HepG2 (cell line): ENCODE measurements around the gene SEMA4C. TPM values are rescaled to one million over a fixed set of nuclear protein-coding genes. Genes with fewer than 3 reads are reported as not detected.

Experiments used
- HMG20B ChIP-seq: conservative IDR thresholded peaks from 2 replicates; pipeline ENCODE4 v1.6.1; 2016; ENCODE audit warnings: missing genetic modification reagents, missing compliant biosample characterization
- MED13 ChIP-seq: sonication (generic); formaldehyde crosslinking; IDR thresholded peaks from 2 replicates; pipeline ENCODE4 v1.5.0; 2020; ENCODE audit warnings: missing genetic modification reagents
- MED8 ChIP-seq: sonication (generic); formaldehyde crosslinking; IDR thresholded peaks from 2 replicates; pipeline ENCODE4 v1.8.1; 2023; ENCODE audit warnings: mild to moderate bottlenecking, missing genetic modification reagents; ENCODE audit not compliant: insufficient replicate concordance
- MTF2 ChIP-seq: sonication (generic); formaldehyde crosslinking; IDR thresholded peaks from 2 replicates; pipeline ENCODE4 v1.5.0; 2020; ENCODE audit warnings: missing genetic modification reagents, borderline replicate concordance
- PRPF4 ChIP-seq: fragments of 200-400 bp; formaldehyde crosslinking; IDR thresholded peaks from 2 replicates; pipeline ENCODE4 v1.6.1; 2016; ENCODE audit warnings: low read length, low read depth; ENCODE audit not compliant: poor library complexity, severe bottlenecking
- RXRB ChIP-seq: IDR thresholded peaks from 2 replicates; pipeline ENCODE4 v1.6.1; 2016; ENCODE audit warnings: borderline replicate concordance, missing genetic modification reagents, missing compliant biosample characterization
- ZFP37 ChIP-seq: sonication (generic); formaldehyde crosslinking; IDR thresholded peaks from 2 replicates; pipeline ENCODE4 v1.4.0; 2020; ENCODE audit warnings: missing genetic modification reagents, borderline replicate concordance
- ZNF138 ChIP-seq: sonication (generic); formaldehyde crosslinking; IDR thresholded peaks from 2 replicates; pipeline ENCODE4 v1.5.0; 2020; ENCODE audit warnings: mild to moderate bottlenecking, low read depth, missing genetic modification reagents
- ZNF34 ChIP-seq: sonication (generic); formaldehyde crosslinking; IDR thresholded peaks from 2 replicates; pipeline ENCODE4 v1.4.0; 2020; ENCODE audit warnings: mild to moderate bottlenecking, missing genetic modification reagents, borderline replicate concordance
- ZNF615 ChIP-seq: sonication (generic); formaldehyde crosslinking; IDR thresholded peaks from 2 replicates; pipeline ENCODE4 v1.5.0; 2020; ENCODE audit warnings: mild to moderate bottlenecking, missing genetic modification reagents, borderline replicate concordance
- ZNF746 ChIP-seq: sonication (generic); formaldehyde crosslinking; IDR thresholded peaks from 2 replicates; pipeline ENCODE4 v1.8.0; 2022; ENCODE audit warnings: mild to moderate bottlenecking, missing genetic modification reagents
- polyA plus RNA-seq, 8 experiments: library from polyadenylated mRNA; depleted of rRNA in 3 of 8; stranded (reverse) in 7 of 8; unstranded in 1 of 8; fragments of >200 nt; fragmentation: Illumina TruSeq in 4 of 8; extraction: Trizol in 4 of 8; gene quantifications; 2 replicates each; pipeline versions ENCODE4 v1.2.1 to v1.2.3, GENCODE V29; 2011 to 2016; ENCODE audit warnings: low read depth in 4 of 8, missing spikeins in 1 of 8, mixed read lengths in 1 of 8; ENCODE audit not compliant: insufficient read depth in 1 of 8
- total RNA-seq, 5 experiments: library from RNA; depleted of rRNA; stranded (reverse); fragments of >200 nt; fragmentation: Illumina TruSeq; extraction: Trizol; gene quantifications; 2 replicates each; pipeline ENCODE4 v1.2.3, GENCODE V29; 2016; ENCODE audit warnings: low read depth in 1 of 5
- TF ChIP-seq, protein P1 (sequence below): sonication (generic); formaldehyde crosslinking; IDR thresholded peaks from 2 replicates; pipeline ENCODE4 v1.4.0; 2020; ENCODE audit warnings: missing genetic modification reagents
- TF ChIP-seq, protein P2 (sequence below): sonication (generic); formaldehyde crosslinking; IDR thresholded peaks from 2 replicates; pipeline ENCODE4 v1.4.0; 2020; ENCODE audit warnings: missing genetic modification reagents, low read depth, mild to moderate bottlenecking, borderline replicate concordance
- TF ChIP-seq, protein P3 (sequence below): sonication (generic); formaldehyde crosslinking; IDR thresholded peaks from 2 replicates; pipeline ENCODE4 v1.4.0; 2020; ENCODE audit warnings: mild to moderate bottlenecking, missing genetic modification reagents
- TF ChIP-seq, protein P4 (sequence below): sonication (generic); formaldehyde crosslinking; IDR thresholded peaks from 2 replicates; pipeline ENCODE4 v1.5.0; 2020; ENCODE audit warnings: mild to moderate bottlenecking, missing genetic modification reagents
- TF ChIP-seq, protein P5 (sequence below): sonication (generic); formaldehyde crosslinking; IDR thresholded peaks from 2 replicates; pipeline ENCODE4 v1.4.0; 2020; ENCODE audit warnings: missing genetic modification reagents, borderline replicate concordance

Gene SEMA4C
- total and polyA plus RNA-seq, 2 of the 13 experiments (the other 11 are each of a cell fraction or from before 2014, with no cell fraction given), result 25.9 to 46.6 TPM

DNA sequence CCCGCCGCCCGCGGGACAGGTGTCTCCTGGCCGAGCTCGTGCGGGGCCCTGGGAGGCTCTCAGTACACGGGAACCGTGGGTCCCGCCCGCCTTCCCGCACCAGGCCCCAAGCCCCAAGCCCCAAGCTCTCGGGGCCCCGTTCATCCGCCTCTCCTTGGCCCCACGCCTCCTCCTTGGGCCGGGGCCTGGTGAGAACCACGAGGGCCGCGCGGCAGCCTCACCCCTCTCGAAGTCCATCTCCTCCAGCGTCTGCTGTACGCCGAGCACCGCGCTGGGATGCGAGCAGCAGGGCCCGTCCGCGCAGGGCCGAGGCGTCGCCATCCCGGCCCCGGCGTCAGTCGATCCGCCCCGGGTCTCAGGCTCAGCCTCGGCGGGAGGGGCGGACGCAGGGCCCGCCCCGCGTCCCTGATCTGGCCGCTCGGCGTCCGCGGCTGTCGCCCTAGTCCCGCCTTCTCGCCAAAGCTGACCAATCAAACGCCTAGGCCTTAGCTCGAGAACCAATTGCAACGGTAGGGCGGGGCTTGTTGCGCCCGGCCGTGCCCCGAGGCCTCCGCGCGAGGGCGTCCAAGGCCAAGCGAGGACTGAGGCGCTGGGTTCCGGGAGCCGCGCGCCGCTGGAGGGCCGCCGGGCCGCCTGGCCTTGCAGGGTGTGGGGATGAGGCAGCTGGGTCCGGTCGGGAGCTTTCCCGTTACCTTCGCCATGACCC is 12.1 kb downstream of the SEMA4C start, which contains the start of gene ANKRD39 (continued):
- TF ChIP-seq, protein P1, sequence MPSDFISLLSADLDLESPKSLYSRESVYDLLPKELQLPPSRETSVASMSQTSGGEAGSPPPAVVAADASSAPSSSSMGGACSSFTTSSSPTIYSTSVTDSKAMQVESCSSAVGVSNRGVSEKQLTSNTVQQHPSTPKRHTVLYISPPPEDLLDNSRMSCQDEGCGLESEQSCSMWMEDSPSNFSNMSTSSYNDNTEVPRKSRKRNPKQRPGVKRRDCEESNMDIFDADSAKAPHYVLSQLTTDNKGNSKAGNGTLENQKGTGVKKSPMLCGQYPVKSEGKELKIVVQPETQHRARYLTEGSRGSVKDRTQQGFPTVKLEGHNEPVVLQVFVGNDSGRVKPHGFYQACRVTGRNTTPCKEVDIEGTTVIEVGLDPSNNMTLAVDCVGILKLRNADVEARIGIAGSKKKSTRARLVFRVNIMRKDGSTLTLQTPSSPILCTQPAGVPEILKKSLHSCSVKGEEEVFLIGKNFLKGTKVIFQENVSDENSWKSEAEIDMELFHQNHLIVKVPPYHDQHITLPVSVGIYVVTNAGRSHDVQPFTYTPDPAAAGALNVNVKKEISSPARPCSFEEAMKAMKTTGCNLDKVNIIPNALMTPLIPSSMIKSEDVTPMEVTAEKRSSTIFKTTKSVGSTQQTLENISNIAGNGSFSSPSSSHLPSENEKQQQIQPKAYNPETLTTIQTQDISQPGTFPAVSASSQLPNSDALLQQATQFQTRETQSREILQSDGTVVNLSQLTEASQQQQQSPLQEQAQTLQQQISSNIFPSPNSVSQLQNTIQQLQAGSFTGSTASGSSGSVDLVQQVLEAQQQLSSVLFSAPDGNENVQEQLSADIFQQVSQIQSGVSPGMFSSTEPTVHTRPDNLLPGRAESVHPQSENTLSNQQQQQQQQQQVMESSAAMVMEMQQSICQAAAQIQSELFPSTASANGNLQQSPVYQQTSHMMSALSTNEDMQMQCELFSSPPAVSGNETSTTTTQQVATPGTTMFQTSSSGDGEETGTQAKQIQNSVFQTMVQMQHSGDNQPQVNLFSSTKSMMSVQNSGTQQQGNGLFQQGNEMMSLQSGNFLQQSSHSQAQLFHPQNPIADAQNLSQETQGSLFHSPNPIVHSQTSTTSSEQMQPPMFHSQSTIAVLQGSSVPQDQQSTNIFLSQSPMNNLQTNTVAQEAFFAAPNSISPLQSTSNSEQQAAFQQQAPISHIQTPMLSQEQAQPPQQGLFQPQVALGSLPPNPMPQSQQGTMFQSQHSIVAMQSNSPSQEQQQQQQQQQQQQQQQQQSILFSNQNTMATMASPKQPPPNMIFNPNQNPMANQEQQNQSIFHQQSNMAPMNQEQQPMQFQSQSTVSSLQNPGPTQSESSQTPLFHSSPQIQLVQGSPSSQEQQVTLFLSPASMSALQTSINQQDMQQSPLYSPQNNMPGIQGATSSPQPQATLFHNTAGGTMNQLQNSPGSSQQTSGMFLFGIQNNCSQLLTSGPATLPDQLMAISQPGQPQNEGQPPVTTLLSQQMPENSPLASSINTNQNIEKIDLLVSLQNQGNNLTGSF (CRISPR knock-in tag), result peak; percentile 85; the same call in 1 of the 2 replicates
- TF ChIP-seq, protein P2, sequence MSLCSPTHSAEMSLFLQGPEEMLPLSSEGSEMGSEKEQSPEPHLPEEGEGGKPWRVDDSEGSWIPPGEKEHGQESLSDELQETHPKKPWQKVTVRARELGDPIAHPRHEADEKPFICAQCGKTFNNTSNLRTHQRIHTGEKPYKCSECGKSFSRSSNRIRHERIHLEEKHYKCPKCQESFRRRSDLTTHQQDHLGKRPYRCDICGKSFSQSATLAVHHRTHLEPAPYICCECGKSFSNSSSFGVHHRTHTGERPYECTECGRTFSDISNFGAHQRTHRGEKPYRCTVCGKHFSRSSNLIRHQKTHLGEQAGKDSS (CRISPR knock-in tag), result peak; percentile 95
- TF ChIP-seq ZFP37 (CRISPR knock-in tag) (0 out of 2 replicates have a peak, but pooled peaks have one; percentile 42), MTF2 (CRISPR knock-in tag) (peak; percentile 88), MED13 (peak; percentile 59; the same call in 1 of the 2 replicates), MED8 (CRISPR knock-in tag) (peak; percentile 69), RXRB (CRISPR knock-in tag) (peak; percentile 49), PRPF4 (no peak), ZNF34 (CRISPR knock-in tag) (peak; percentile 97), ZNF138 (CRISPR knock-in tag) (peak; percentile 95), ZNF615 (CRISPR knock-in tag) (no peak), HMG20B (CRISPR knock-in tag) (peak; percentile 11; the same call in 1 of the 2 replicates), ZNF746 (CRISPR knock-in tag) (peak; percentile 83; the same call in 1 of the 2 replicates)
- TF ChIP-seq, protein P3, sequence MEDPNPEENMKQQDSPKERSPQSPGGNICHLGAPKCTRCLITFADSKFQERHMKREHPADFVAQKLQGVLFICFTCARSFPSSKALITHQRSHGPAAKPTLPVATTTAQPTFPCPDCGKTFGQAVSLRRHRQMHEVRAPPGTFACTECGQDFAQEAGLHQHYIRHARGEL (CRISPR knock-in tag), result peak; percentile 34; the same call in 1 of the 2 replicates
- TF ChIP-seq, protein P4, sequence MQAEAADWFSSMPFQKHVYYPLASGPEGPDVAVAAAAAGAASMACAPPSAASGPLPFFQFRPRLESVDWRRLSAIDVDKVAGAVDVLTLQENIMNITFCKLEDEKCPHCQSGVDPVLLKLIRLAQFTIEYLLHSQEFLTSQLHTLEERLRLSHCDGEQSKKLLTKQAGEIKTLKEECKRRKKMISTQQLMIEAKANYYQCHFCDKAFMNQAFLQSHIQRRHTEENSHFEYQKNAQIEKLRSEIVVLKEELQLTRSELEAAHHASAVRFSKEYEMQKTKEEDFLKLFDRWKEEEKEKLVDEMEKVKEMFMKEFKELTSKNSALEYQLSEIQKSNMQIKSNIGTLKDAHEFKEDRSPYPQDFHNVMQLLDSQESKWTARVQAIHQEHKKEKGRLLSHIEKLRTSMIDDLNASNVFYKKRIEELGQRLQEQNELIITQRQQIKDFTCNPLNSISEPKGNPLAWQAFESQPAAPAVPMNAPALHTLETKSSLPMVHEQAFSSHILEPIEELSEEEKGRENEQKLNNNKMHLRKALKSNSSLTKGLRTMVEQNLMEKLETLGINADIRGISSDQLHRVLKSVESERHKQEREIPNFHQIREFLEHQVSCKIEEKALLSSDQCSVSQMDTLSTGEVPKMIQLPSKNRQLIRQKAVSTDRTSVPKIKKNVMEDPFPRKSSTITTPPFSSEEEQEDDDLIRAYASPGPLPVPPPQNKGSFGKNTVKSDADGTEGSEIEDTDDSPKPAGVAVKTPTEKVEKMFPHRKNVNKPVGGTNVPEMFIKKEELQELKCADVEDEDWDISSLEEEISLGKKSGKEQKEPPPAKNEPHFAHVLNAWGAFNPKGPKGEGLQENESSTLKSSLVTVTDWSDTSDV (CRISPR knock-in tag), result no peak; the same call in 1 of the 2 replicates
- TF ChIP-seq, protein P5, sequence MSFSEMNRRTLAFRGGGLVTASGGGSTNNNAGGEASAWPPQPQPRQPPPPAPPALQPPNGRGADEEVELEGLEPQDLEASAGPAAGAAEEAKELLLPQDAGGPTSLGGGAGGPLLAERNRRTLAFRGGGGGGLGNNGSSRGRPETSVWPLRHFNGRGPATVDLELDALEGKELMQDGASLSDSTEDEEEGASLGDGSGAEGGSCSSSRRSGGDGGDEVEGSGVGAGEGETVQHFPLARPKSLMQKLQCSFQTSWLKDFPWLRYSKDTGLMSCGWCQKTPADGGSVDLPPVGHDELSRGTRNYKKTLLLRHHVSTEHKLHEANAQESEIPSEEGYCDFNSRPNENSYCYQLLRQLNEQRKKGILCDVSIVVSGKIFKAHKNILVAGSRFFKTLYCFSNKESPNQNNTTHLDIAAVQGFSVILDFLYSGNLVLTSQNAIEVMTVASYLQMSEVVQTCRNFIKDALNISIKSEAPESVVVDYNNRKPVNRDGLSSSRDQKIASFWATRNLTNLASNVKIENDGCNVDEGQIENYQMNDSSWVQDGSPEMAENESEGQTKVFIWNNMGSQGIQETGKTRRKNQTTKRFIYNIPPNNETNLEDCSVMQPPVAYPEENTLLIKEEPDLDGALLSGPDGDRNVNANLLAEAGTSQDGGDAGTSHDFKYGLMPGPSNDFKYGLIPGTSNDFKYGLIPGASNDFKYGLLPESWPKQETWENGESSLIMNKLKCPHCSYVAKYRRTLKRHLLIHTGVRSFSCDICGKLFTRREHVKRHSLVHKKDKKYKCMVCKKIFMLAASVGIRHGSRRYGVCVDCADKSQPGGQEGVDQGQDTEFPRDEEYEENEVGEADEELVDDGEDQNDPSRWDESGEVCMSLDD (CRISPR knock-in tag), result 0 out of 2 replicates have a peak, but pooled peaks have one; percentile 16
